ENCODE results near the gene SLAMF1.

DNA sequence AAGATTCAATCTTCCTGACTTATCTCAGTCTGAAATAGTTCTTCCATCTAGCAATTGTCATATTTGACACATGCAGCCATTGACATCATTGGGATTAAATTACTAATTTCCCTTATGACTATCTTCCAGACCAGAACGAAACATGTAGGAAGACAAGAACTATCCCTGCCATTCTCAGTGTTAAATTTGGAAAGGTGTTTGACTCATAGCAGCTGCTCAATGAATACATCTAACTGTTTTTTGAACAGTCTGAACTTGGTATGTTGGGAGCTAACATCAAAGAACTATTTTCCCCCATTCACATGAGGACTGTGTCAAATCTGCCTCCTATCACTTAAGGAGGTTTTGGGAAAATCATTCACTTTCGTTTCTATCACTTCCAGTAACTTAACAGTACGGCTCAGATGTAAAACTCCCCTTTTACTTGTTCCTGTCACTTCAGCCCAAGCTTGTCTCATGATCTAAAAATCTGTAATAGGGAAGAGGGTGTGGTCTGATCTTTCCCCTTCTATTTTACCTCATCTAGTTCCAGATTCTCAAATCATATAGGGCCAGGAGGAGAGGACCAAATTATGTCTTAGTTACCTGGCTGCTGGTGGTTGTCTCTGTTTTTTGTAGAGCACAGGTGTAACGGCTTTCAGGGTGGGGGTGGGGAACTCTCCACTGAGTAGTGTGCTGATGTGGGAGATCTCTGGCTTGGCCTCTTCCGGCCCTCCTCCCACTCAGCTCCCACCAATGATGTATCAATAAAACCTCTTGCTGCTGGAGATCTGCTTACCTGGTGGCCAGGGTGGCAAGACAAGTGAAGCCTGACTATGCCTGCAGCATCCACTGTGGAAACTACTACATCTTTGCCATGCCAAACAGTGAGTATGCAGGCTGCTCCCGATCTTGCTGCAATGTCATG, 26.2 kb upstream of the SLAMF1 start:
- TF ChIP-seq, protein P1, sequence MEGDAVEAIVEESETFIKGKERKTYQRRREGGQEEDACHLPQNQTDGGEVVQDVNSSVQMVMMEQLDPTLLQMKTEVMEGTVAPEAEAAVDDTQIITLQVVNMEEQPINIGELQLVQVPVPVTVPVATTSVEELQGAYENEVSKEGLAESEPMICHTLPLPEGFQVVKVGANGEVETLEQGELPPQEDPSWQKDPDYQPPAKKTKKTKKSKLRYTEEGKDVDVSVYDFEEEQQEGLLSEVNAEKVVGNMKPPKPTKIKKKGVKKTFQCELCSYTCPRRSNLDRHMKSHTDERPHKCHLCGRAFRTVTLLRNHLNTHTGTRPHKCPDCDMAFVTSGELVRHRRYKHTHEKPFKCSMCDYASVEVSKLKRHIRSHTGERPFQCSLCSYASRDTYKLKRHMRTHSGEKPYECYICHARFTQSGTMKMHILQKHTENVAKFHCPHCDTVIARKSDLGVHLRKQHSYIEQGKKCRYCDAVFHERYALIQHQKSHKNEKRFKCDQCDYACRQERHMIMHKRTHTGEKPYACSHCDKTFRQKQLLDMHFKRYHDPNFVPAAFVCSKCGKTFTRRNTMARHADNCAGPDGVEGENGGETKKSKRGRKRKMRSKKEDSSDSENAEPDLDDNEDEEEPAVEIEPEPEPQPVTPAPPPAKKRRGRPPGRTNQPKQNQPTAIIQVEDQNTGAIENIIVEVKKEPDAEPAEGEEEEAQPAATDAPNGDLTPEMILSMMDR (IDR thresholded peaks at IDR 0.05), result no peak
- TF ChIP-seq POLR2A (IDR thresholded peaks at IDR 0.05), result no peak

Data from body of pancreas (tissue), 4 donors.